GM21390 (cell line): ENCODE data around the gene CBFA2T2.

Experiments used
- ATAC-seq: cut with Tn5 transposase; IDR thresholded peaks from one replicate; pipeline ENCODE4 v1.9.1; 2021; ENCODE audit not compliant: unreplicated experiment

Gene CBFA2T2

GRCh38 chr20:33650111-33650752, 160.3 kb downstream of the CBFA2T2 start:
- no peak for ATAC-seq

DNA sequence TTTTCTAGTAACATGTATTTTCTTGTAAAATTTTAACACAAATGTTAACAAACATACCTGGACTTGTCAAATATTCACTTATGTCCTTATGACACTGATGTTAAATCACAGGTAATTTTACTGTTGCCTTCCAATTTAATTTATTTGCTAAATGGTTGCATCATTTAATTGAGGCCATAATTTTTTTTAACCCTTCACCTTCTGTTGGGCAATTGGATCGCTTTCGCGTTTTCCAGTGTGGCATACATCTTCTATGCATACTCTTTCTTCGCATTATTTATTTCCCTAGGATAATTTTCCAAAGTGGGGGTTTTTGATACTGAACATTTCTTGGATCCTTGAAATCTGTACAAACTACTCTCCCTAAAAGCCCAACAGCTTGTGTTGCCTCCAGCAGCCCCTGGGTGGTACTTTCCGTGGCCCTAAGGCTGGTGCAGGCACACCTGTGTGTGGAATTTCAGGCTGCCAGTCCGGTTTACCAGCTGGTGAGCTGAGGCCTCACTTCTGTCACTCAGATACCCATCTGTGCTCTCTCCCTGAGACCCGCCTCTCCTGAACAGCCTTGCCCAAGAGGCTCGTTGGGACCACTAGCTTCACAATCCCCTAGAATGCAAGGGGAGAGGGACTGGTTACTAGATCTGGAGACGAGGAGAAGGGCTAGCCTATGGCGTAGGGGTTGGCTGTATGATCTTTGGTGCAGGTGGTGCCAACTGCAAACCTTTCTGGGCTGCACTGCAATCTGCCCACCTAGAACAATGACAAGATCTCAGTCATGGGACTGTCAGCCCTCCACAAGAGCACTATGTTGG, 161.1 kb downstream of the CBFA2T2 start:
- ATAC-seq = no peak

DNA sequence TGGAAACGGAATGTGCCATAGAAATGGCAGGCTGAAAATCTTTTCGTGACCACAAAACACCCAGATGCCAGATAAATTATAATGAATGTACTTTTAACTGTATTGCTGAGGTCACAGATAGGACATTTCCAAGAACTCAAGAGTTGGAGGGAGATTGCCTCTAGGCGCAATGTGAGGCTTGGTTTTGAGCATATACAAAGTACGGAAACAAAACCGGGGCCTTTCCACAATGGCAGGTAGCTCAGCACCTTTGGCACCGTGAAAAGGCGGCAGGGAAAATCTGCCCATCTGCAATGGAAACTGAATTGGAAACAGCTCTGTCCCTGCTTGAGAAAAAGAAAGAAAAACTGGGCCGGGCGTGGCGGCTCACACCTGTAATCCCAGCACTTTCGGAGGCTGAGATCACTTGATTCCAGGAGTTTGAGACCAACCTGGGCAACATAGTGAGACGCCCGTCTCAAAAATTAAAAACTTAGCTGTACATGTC, 161.7 kb downstream of the CBFA2T2 start:
- no peak for ATAC-seq

DNA sequence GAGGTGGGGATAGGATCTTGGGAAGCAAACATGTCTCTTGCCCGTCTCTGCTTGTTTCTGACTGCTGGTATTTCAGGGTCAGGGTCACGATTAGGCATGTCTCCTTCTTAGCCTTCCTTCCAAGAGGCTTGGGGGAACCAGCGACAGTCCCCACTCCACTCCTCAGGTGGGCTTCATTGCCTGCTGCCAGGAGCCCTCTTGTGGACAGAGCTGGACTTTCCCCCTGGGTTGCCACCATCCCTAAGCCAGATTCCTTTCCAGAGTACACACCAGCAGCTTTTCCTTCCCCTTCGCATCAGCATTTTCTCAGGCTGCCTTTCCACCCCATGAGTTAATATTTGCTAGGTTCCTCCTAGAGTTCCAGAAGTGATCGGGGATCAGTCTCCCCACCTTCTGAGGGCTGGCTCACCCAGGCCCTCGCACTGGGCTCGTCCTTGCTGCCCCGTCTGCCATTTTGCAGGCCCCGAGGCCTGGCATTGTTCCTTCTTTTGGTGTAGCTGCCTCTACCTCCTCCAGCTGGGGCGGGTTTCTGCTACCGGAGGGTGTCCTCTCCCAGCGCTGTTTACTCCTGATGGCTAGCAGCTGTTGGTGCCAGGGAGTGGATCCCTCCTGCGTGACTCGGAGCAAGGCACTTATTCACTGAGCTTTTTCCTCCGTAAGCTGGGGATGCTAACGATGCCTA, 163.5 kb downstream of the CBFA2T2 start:
- no peak for ATAC-seq

DNA sequence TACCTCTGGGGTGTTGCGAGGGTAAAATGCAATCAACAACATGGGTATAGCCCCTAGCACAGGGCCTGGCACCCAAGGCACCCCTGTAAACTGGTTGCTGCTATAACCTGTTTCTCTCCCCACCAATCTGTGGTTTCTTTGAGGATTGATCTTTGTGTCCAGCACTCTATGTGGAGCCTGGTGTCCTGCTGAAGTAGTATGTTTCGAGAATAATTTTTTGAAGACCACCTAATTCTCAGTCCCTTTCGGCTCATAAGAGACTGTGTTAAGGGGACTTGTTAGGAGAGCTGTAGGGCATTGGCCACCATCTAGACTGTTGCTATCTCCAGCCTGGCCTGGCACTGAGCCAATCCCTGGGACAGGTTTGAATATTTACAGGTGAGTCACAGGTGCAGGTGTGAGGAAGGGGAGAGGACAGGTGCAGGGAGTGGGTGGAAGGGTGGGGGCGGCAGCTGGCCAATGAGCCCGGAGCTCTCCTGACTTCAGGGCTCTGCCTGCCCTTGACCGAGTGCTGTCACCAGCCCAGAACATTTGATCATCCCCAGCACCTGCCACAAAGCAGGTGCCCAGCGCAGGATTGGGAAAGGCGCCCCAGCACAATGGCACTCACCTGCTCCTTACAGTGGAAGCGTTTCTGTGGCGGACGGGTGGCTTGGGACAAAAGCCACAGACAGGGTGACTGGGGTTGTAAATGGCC, 164.2 kb downstream of the CBFA2T2 start:
- ATAC-seq = no peak

DNA sequence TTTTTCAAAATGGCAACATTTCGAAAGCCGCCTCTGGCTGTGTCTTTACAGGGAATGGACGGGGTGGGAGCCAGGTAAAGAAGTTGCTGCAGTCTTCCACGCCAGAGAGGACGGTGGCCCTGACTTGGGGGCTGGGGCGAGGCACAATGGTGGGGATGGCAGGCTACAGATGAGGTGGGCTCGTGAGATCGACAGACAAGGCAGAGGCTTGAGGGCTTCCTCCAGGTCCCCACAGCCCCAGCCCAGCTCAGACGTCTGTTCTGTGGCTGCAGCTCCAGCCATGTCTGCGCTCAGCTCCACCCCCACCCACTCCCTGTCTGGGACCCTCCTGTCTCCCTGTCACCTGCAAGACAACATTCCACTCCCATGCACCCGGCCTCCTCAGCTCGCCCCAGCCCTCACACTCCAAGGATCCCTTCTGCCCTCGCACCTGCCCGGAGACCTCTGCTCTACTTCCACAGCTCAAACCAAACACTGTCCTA, 164.8 kb downstream of the CBFA2T2 start:
- no peak for ATAC-seq

DNA sequence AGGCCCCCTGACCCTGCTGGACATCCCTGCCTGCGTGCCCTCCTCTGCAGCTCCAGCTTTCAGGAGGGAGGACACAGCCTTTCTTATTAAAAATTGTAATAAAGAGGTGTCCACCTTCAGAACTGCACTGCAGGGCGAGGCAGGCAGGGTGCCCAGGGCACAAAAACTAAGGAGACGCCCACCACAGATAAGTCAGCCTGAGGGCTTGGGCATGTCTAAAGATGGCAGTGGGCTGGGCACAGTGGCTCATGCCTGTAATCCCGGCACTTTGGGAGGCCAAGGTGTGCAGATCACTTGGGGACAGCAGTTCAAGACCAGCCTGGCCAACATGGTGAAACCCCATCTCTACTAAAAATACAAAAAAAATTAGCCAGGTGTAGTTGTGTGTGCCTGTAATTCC, 165.3 kb downstream of the CBFA2T2 start:
- no peak for ATAC-seq

GRCh38 chr20:33656010-33656782, 166.3 kb downstream of the CBFA2T2 start:
- no peak for ATAC-seq

DNA sequence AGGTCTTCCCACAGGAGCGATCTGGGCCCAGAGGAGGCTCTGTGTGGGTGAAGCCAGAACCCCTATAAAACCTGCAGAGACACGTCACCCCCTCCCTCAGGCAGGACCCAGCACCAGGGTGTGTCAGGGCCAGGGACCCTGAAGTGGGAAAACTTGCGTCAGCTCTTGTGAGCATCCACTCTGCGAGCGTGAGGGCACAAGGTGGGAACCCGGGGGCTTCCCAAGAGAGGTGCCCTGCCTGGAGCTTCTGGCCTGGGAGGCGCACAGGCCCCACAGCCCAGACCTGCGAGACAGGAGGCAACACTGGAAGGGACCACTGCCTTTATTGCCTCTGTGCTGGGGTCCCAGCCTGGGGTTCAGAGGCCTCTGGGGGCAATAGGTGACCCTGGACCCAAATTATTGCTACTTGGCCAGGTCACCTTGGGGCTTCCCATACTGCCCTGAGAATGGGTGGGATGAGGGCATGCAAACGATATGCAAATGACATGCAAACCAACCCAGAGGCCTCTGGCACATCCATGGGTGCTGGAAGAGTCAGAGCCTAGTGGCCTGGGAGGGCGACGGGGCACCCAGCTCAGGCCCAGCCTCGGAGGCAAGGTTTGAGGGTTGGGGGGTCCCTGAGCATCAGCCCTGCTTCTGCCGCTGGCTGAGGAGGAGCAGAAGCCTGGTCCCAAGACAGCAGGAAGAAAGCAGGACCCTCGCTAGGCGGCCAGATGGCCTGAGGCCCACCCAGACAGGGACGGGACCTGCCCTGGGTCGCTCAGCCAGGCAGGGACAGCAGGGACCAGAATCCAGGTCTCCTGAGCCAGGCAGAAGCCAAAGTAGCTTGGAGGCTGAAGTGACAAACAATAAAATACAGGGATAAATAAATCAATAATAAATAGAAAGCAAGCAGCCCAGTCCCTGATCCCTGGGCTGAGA, 167.1 kb downstream of the CBFA2T2 start:
- no peak for ATAC-seq

DNA sequence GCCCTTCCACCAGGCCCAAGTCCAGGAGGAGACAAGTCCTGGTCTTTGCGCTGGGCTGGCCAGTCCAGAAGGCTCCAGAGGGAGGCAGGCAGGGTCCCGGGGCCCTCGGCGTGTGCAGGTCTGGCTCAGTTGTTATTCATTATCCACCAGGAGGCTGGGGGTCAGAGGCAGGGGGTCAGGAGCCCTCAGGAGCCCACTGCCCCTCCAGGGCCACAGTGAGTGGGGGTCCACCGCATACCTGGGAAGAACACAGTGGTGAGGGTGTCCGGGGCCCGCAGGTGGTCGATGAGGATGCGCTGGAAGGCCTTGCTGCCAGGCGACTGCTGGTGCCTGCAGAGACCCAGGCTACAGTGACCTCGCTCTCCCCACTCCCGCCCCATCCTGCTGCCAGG, 167.8 kb downstream of the CBFA2T2 start:
- ATAC-seq = no peak

DNA sequence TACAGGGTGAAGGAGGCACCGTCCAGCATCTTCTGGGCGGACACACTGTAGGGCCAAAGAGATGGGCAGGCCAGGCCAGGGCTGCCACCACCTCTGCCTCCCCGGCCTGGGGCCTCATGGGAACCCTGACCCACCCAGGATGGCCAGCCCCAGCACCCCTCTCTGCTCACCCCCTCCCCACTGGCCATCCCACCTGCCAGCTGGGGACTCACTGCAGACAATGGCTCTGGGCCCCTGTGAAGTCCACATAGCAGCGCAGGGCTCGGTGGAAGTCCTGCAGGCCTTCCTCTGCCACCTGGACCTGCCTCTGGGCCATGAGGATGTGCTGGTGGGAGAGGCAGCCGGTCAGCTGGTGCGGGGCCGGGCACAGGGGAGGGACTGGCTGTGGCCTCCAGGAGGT, 168.6 kb downstream of the CBFA2T2 start:
- no peak for ATAC-seq

GRCh38 chr20:33658929-33659328, 169.0 kb downstream of the CBFA2T2 start:
- ATAC-seq = no peak

DNA sequence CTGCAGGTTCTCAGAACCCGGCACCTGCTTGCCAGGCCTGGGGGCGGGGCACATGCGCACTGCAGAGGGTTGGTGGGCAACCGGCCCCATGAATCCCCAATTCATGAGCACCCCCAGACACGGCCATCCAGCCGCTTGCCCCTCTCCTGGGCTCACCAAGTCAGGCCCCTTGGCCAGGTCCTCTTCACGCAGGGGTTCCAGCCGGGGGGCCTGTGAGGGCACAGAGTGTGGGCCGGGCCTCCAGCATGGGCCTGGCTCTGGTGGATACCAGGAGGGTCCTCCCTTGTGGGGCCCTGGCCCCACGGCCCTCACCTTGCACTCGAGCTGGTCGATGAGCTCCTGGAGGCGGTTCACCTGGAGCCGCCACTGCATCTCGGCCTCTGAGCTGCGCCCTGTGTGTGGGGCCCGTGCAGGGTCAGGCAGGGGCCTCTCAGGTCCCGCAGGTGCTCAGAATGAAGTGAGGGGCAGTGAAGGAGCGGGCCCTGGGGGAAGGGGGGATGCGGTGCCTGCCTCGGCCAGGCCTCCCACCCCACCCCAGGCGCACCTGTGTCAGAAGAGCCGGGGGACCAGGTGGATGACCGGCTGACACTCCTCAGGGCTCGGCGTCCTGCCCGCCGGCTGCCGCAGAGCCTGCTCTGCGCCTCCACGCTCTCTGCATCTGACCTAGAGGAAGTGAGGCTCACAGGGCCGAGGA, 169.6 kb downstream of the CBFA2T2 start:
- no peak for ATAC-seq

- ATAC-seq = no peak
These were observed 170.3 kb downstream of the CBFA2T2 start for GRCh38 chr20:33660035-33660684.

DNA sequence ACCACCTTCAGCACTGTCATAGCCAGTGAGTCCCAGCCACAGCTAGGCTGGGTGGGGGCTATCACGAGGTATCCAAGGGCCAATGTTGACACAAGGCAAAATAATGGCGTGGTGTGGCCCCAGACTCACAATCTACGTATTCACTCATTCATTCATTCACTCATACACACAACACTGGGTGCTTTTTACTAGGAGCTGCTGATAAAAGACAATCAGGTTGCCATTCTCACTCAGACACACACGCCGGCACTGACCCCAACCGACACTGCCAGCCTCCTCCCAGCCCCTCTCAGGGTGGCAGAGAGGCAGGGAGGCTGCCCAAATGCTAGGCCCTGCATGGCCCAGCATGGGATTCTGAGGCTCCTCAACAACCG, 170.8 kb downstream of the CBFA2T2 start:
- no peak for ATAC-seq

DNA sequence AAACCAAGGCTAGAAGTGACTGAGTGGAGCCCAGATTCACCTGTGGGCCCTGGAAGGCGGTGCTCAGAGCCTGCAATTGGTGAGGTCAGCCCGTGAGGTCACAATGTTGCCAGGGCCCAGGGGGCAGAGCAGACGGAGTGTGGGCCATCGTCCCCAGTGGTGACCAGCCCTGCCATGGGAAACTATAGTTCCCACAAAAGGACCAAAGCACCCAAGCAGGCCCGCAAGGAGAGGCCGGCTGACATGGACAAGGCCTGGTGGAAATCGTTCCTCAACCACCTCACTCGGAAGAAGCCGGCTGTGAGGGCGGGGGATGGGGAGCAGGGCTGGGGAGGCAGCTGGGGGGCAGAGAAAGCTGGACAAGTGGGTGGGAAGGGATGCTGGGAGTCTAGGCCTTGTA, 172.3 kb downstream of the CBFA2T2 start, which contains the start of gene C20orf144:
TSS of gene C20orf144 (plus strand) at position 156 of the 400 bp plus-strand sequence. CDS start at position 175, 19 bp downstream.
- ATAC-seq = no peak

DNA sequence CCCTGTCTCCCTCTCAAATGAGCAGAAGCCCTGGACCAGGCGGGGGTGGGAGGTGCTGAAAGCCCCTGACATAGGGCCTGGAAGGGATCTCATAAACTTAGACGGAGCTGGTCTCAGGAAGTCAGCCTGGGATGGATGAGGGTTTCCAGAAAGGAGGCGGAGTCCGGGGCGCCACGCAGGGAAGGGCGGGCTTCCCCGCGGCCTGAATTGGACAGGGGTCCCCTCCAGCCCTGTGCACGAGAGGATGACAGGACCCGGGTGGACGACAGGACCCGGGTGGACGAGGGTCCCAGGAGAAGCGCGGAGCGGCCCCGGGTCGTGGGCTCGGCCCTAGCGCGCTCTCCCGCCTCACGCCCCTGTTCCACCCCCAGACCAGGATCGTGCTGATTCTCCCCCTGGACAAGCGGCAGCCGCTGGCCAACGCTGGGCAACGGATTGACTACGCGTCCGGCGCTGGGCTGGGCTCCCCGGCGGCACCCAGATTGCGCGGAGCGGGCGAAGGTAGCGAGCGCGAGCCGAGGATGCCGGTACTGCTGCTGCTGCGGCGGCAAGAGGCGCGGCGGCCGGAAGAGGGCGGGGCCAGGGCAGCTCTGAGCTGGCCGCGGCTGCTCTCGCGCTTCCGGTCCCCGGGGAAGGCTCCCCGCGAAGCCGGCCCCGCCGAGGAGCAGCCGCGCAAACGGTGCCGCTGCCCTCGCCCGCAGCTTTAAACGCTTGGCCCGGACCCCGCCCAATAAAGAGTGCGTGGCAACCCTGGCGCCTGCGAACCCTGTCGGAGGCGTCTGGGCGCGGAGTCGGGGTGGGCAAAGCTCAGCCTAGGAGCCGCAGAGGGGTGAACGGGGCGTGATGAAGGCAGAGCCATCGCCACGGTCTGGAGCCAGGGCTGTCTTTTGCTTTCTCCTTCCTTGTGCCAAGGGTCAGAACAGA, 173.5 kb downstream of the CBFA2T2 start:
- ATAC-seq = peak; percentile 56
